HAP-1 (cell line): ENCODE measurements around the gene GTPBP10.

Experiments
- DNase-seq, 2 experiments: peaks; one replicate each; pipeline ENCODE4 v3.0.0-alpha.2; 2016 to 2020; ENCODE audit warnings: low spot score in 2 of 2
- H3K27me3 ChIP-seq: fragments of 250-450 bp; sonication (Bioruptor Pico); 2 replicates; pipeline ENCODE4 v1.5.1; 2020; ENCODE audit warnings: low read depth, mild to moderate bottlenecking, moderate library complexity
- H3K36me3 ChIP-seq: fragments of 250-450 bp; sonication (Bioruptor Pico); replicated peaks from 2 replicates; pipeline ENCODE4 v1.5.1; 2020; ENCODE audit warnings: mild to moderate bottlenecking
- H3K4me1 ChIP-seq: fragments of 250-450 bp; sonication (Bioruptor Pico); 2 replicates; pipeline ENCODE4 v1.5.1; 2020; ENCODE audit warnings: mild to moderate bottlenecking
- H3K4me3 ChIP-seq: fragments of 250-450 bp; sonication (Bioruptor Pico); 2 replicates; pipeline ENCODE4 v1.5.1; 2020; ENCODE audit warnings: mild to moderate bottlenecking, moderate library complexity
- H3K9me3 ChIP-seq: fragments of 250-450 bp; sonication (Bioruptor Pico); 2 replicates; pipeline ENCODE4 v1.5.1; 2020; ENCODE audit warnings: mild to moderate bottlenecking, moderate library complexity
- in situ Hi-C: fragments of 300-500 bp; cut with MboI; formaldehyde crosslinking; loops from 3 replicates; pipeline ENCODE4 v1.14.3; 2020; ENCODE audit warnings: low sequenced_read_pairs, inconsistent platforms, mixed read lengths

GTPBP10 gene

DNA sequence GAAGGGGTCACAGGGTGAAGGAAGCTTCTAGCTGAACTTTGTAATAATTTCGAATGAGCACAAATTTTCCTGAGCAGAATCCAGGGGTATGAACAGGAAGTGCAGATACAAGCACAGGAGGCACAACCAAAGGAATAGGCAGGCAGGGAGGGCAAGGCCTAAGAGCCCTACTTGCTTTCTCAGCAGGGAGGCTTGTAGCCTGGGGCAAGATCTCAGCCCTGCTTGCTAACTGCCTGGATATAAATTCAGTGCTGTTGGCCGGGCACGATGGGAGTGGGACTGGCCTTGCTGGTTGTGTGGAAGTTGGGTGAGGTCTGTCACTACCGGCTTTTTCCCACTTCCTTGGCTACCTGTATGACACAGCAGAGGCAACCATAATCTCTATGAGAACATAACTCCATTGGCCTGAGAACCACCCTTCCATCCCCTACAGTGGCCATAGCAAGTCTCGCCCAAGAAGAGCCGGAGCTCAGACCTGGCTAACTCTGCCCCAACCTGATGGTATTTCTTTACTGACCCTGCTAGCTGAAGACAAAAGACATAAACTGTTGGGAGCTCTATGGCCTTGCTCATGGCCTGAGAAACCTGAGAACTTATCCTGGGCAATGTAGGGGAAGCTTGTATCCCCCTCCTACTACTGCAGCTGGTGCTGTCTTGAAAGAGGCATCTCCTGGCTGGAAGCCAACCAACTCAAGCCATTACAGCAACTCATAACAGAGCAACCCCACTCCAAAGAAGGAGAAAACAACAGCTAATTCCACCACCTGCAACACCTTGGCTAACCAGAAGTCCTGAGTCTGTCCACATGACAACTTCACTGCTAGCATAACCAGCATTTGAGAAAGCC is 84.3 kb downstream of the GTPBP10 start:
- Histone ChIP-seq H3K27me3 (no peaks in the 10 kb centered on the region), H3K36me3 (no peaks in the 10 kb centered on the region), H3K4me3 (no peak overlapping the region), H3K4me1 (no peaks in the 10 kb centered on the region), H3K9me3 (no peaks in the 10 kb centered on the region)
- no peak for DNase-seq
- in situ Hi-C loops: loop anchor here (10.0 kb wide), 1 partner anchor 276 kb away; the partner anchor contains the start of gene STEAP1

DNA sequence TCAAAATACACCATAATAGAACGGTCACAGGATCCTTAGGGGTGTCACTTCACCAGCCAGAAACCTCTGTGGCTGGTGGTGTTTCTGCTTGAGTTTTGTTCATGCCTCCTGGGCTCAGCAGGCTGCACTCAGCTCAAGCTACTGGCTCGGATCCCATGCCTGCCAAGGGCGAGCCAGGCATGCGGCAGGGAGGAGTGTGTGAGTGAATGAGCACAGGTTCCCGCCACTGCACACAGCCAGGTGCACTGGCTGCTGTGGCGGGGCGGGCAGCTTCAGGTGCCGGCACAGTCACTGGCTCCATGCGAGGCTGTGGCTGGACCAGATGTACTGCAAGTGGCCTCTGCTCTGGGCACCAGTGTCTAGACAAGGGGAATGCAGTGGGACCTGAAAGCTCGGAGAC is 86.2 kb downstream of the GTPBP10 start:
- Histone ChIP-seq H3K4me3 (no peak overlapping the region), H3K36me3 (no peaks in the 10 kb centered on the region), H3K9me3 (no peaks in the 10 kb centered on the region), H3K4me1 (no peaks in the 10 kb centered on the region), H3K27me3 (no peaks in the 10 kb centered on the region)
- no peak for DNase-seq
- in situ Hi-C loops: loop anchor here (10.0 kb wide), 1 partner anchor 278 kb away; the partner anchor contains the start of gene STEAP1

DNA sequence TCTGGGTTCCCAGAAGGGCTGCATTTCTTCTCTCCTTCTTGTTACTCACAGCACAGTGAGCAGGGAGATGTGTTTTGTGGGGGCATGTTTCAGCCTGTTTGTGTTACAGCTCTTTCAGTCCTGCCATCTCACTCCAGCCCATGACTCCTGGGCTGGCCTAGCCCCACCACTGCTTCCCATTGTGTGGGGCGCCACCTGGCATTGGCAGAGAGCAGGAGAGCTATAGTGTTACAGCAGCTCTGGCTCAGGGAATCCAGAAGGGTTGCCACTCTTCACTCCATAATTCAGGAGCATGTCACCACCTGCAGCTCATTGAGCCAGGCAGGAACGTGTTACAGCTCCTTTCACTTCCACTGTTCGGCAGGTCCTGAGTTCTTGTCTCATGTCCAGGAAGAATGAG is 86.7 kb downstream of the GTPBP10 start:
- Histone ChIP-seq H3K4me3 (no peak overlapping the region), H3K36me3 (no peaks in the 10 kb centered on the region), H3K9me3 (no peaks in the 10 kb centered on the region), H3K4me1 (no peaks in the 10 kb centered on the region), H3K27me3 (no peaks in the 10 kb centered on the region)
- no peak for DNase-seq
- in situ Hi-C loops: loop anchor here (10.0 kb wide), 1 partner anchor 278 kb away; the partner anchor contains the start of gene STEAP1
